Kidney (tissue), 14 donors: ENCODE results near the gene TNS2. TPM values are rescaled to one million over a fixed set of nuclear protein-coding genes. Genes with fewer than 3 reads are reported as not detected.
A peak's percentile ranks its signal among the peaks of the same experiment; 100 is the strongest.

Source experiments
- DNase-seq, 5 donors: peaks; one replicate each; pipeline ENCODE4 v3.0.0-alpha.2; 2013 to 2020
- FAIRE-seq: peaks from 2 replicates; lab custom pipeline; 2012; peaks lifted over from hg19 to GRCh38; lab: Jason Lieb, UNC
- H3K27ac ChIP-seq, 2 donors: one replicate each; pipeline ENCODE4 v1.7.0; 2013; ENCODE audit warnings: low read depth in 2 of 2, low read length in 2 of 2, inconsistent platforms in 1 of 2
- H3K27me3 ChIP-seq: one replicate; pipeline ENCODE4 v1.7.1; 2013; ENCODE audit warnings: low read length, inconsistent platforms; ENCODE audit not compliant: control insufficient read depth, insufficient read depth
- H3K36me3 ChIP-seq, 3 donors: one replicate each; pipeline versions ENCODE4 v1.7.0 to v1.7.1; 2013; ENCODE audit warnings: low read length in 3 of 3, control low read depth in 1 of 3, inconsistent platforms in 1 of 3; ENCODE audit not compliant: insufficient read depth in 3 of 3, control insufficient read depth in 2 of 3
- H3K4me1 ChIP-seq, 3 donors: one replicate each; pipeline versions ENCODE4 v1.7.0 to v1.7.1; 2013; ENCODE audit warnings: low read length in 3 of 3, inconsistent platforms in 1 of 3, low read depth in 1 of 3; ENCODE audit not compliant: control insufficient read depth in 2 of 3, insufficient read depth in 2 of 3
- H3K4me3 ChIP-seq, 3 donors: one replicate each; pipeline versions ENCODE4 v1.7.0 to v1.8.1; 2013; ENCODE audit warnings: low read length in 3 of 3, control low read depth in 1 of 3, inconsistent platforms in 1 of 3
- H3K9ac ChIP-seq, 3 donors: one replicate each; pipeline versions ENCODE4 v1.7.0 to v1.7.1; 2013; ENCODE audit warnings: low read length in 3 of 3, control low read depth in 1 of 3, inconsistent platforms in 1 of 3
- H3K9me3 ChIP-seq, 3 donors: one replicate each; pipeline versions ENCODE4 v1.7.0 to v1.7.1; 2013; ENCODE audit warnings: low read length in 3 of 3, control low read depth in 1 of 3, inconsistent platforms in 1 of 3; ENCODE audit not compliant: control insufficient read depth in 2 of 3, insufficient read depth in 1 of 3
- intact Hi-C: fragments of 100-400 bp; cut with DNase I; formaldehyde crosslinking; loops from one replicate; pipeline ENCODE4 v1.11.1; 2022
- polyA plus RNA-seq: library from polyadenylated mRNA; stranded (reverse); fragments of 350-450 nt; fragmentation: Illumina TruSeq; extraction: RNeasy Lipid Tissue Mini Kit (QIAGEN cat#74804); gene quantifications from one replicate; pipeline ENCODE4 v1.2.3, GENCODE V29; 2014; ENCODE audit warnings: low read depth, low replicate concordance; ENCODE audit not compliant: insufficient read depth
- total RNA-seq: library from RNA; stranded (reverse); fragmentation: NEBNext Ultra II Directional; extraction: Animal tissue kit (Norgen Biotek cat#: 25700); gene quantifications from one replicate; pipeline ENCODE4 v1.2.1, GENCODE V29; 2021
- TF ChIP-seq, protein P1 (sequence below): IDR thresholded peaks from 3 replicates; pipeline ENCODE4 v1.5.1; 2012; ENCODE audit warnings: mild to moderate bottlenecking, moderate library complexity, borderline replicate concordance; ENCODE audit not compliant: insufficient read depth; ENCODE audit errors: extremely low read depth
- donor health status: control.
- donor health status: control.
- donor health status: control.
- donor health status: control.
- donor health status: control.
- donor health status: DM: yes; HTN: yes; CAD: no.
- donor health status: Normal renal cell carcinoma (clear cell type).

Gene TNS2
- total and polyA plus RNA-seq, 2 donors from 2014 or later, result 90.1 to 179 TPM

DNA sequence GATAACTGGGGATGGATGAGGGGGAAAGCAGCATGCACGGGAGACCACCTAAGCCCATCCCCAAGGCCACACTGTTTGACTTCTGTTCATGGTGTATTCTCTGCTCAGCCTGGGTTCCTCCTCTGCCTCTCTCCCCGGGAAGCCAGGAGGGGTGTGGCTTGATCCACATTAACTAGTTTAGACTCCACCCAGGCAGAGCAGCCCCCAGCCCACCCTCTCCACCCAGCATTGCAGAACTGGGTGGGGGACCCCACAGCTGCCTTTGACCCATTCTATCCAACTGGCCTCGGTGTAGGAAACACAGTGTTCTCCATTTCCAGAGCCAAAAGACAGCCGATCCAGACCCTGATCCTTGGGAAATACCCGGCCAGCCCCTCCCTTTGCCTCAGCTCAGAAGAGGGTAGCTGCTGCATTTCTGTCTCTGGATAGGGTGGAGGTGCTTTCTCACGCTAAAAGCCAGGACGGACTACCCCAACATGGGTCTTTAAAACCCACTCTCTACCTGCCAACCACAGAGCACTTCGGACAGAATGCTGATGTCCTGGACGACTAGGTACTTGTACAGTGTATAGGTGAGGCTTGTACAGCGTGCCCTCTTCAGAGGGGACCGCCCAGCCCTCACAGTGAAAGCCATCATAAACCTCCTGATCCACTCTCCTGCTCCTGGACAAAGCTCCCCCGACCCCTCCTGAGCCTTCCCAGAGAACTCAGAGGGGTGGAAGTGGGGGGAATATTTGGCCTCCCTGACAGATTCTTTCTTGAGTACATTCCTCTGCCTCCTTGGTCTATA, 20.0 kb downstream of the TNS2 start:
- peaks cover 0 to 14% (median 7%) of the 10 kb centered on the region in 3 donors for H3K36me3 ChIP-seq
- no peaks in the 10 kb centered on the region for H3K9me3 ChIP-seq
- H3K9ac ChIP-seq, result no peak overlapping the region
- H3K4me1 ChIP-seq, result peaks cover 0 to 23% (median 0%) of the 10 kb centered on the region in 3 donors
- no peak overlapping the region for H3K4me3 ChIP-seq
- FAIRE-seq (no peak), DNase-seq (peak in 1 of 5 donors; percentile 72)
- TF ChIP-seq, protein P1, sequence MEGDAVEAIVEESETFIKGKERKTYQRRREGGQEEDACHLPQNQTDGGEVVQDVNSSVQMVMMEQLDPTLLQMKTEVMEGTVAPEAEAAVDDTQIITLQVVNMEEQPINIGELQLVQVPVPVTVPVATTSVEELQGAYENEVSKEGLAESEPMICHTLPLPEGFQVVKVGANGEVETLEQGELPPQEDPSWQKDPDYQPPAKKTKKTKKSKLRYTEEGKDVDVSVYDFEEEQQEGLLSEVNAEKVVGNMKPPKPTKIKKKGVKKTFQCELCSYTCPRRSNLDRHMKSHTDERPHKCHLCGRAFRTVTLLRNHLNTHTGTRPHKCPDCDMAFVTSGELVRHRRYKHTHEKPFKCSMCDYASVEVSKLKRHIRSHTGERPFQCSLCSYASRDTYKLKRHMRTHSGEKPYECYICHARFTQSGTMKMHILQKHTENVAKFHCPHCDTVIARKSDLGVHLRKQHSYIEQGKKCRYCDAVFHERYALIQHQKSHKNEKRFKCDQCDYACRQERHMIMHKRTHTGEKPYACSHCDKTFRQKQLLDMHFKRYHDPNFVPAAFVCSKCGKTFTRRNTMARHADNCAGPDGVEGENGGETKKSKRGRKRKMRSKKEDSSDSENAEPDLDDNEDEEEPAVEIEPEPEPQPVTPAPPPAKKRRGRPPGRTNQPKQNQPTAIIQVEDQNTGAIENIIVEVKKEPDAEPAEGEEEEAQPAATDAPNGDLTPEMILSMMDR, result no peak
- H3K27ac ChIP-seq, result no peak overlapping the region
- no peaks in the 10 kb centered on the region for H3K27me3 ChIP-seq
- intact Hi-C loops, result loop anchor here (10.0 kb wide), 1 partner anchor 125 kb away; no protein-coding TSS in a partner anchor

DNA sequence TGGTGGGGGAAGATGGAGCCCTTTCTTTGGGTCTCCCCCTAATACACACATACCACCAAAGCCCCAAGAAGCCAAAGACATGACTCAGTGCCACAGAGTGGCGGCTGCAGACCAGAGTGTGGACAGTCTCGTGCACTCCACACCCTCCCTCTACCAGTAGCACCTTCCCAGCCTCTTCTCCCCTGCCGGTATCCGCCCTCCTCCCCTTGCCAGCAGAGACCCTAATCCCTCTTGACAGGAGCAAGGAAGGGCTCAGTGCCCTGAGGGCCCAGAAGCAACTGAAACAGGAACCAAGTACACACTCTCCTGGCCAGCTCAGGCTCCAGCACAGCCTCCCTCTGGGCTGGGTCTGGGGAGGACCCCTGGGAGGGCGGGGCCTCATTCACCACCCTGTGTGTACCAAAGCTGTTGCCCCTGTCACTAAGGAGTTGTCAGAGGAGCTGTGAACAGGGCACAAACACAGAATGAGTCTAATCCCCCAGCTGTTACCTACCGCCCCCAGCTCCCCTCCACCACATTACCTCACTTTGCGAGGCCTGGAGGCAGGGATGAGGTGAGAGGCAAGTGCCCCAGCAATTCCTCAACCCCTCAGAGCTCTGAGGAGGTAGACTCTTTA, 21.1 kb downstream of the TNS2 start:
- TF ChIP-seq, protein P1, result no peak
- Histone ChIP-seq H3K9ac (no peak overlapping the region), H3K4me1 (peaks cover 0 to 23% (median 0%) of the 10 kb centered on the region in 3 donors), H3K36me3 (peaks cover 0 to 25% (median 11%) of the 10 kb centered on the region in 3 donors), H3K9me3 (no peaks in the 10 kb centered on the region), H3K4me3 (no peak overlapping the region), H3K27ac (no peak overlapping the region), H3K27me3 (no peaks in the 10 kb centered on the region)
- intact Hi-C loops, result no loop called here
- DNase-seq (peak in 1 of 5 donors; percentile 69), FAIRE-seq (no peak)

DNA sequence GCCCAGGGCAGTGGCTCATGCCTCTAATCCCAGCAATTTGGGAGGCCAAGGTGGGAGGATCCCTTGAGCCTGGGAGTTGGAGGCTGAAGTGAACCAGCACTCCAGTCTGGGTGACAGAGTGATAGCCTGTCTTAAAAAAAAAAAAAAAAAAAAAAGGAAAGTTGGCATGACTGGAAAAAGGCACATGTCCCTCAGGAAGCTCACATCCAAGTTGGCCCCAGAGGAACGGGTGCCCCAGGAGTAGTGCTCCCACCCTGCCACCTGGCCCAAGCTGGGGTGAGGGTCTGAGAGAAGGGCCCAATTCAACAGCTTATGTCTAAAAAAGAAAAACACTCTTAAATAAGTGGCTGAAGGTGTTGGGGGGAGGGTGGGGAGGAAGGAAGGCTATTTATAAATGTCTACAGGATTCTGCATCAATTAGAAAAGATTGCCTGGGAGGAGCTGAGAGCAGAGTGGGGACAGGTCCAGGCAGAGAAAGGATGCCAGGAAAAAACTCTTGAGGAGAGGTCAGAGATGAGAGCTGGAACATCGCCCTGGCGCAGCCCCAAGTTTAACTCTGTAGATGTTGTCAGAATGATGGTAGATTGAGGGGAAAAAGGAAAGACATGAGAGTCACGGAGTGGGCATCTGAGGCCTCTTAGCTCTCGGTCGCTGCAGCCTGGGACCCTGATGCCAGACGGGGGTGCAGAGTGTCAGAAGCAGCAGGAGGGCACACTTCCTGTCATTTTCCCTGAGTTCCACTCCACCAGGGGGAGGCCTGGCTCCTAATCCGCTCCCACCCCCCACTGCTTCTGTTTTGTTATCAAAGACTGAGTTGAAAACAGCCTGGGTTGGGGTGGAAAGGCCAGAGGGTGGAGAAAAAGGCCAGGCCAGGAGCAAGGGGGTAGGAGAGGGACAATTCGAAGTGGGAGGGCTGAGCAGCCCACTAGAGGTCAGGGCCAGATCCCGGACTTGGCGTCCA, 22.0 kb downstream of the TNS2 start:
- no peak for FAIRE-seq

More for the DNA sequence above, 22.0 kb downstream of the TNS2 start:
- peak overlapping the region; percentile 58 to 70 for H3K27ac ChIP-seq
- peaks cover 0 to 20% (median 0%) of the 10 kb centered on the region in 3 donors for H3K4me1 ChIP-seq
- H3K9me3 ChIP-seq, result no peaks in the 10 kb centered on the region
- intact Hi-C loops, result no loop called here
- H3K36me3 ChIP-seq, result peaks cover 0 to 24% (median 18%) of the 10 kb centered on the region in 3 donors
- DNase-seq, result peak in 1 of 5 donors; percentile 93
- TF ChIP-seq, protein P1, result no peak
- H3K9ac ChIP-seq, result no peak overlapping the region
- H3K27me3 ChIP-seq, result no peaks in the 10 kb centered on the region
- peak overlapping the region in 1 of 3 donors; percentile 3 for H3K4me3 ChIP-seq
